Body of pancreas (tissue), 4 donors: ENCODE data around the gene RNF31. TPM values are rescaled to one million over a fixed set of nuclear protein-coding genes. Genes with fewer than 3 reads are reported as not detected.

Experiments
- ATAC-seq: fragments of 150-250 bp; one replicate; pipeline ENCODE4 v1.9.1; 2016
- DNase-seq, 4 donors: peaks; one replicate each; pipeline ENCODE4 v3.0.0-alpha.2; 2019
- H3K27ac ChIP-seq, 4 donors: fragments of 200-600 bp; sonication (generic); 1 replicate in 3 of 4; 2 replicates in 1 of 4; pipeline versions ENCODE4 v1.5.1 to v1.6.1; 2016 to 2019; ENCODE audit warnings: mild to moderate bottlenecking in 1 of 4, mixed read lengths in 1 of 4, moderate library complexity in 1 of 4
- H3K27me3 ChIP-seq, 2 donors: fragments of 200-600 bp; sonication (generic); one replicate each; pipeline ENCODE4 v1.6.0; 2016; ENCODE audit warnings: mild to moderate bottlenecking in 1 of 2
- H3K36me3 ChIP-seq, 2 donors: fragments of 200-600 bp; sonication (generic); replicated peaks in 1 of 2; 2 replicates each; pipeline ENCODE4 v1.5.1; 2016; ENCODE audit warnings: low read depth in 2 of 2; ENCODE audit not compliant: insufficient read depth in 1 of 2
- H3K4me1 ChIP-seq: fragments of 200-600 bp; sonication (generic); one replicate; pipeline ENCODE4 v1.6.0; 2016
- H3K4me3 ChIP-seq, 2 donors: fragments of 200-600 bp; sonication (generic); 1 replicate in 1 of 2; 2 replicates in 1 of 2; pipeline ENCODE4 v1.5.1; 2016 to 2019
- H3K9me3 ChIP-seq, 3 donors: fragments of 200-600 bp; sonication (generic); 1 replicate in 2 of 3; 2 replicates in 1 of 3; pipeline ENCODE4 v1.5.1; 2016
- POLR2A ChIP-seq, 3 donors: fragments of 450-650 bp; IDR thresholded peaks; one replicate each; pipeline ENCODE4 v1.6.1; 2016; ENCODE audit warnings: antibody characterized with exemption in 3 of 3, mild to moderate bottlenecking in 2 of 3
- WGBS, 2 donors: methylation state at CpG; one replicate each; pipeline ENCODE4 v1.1.5; 2017; 5-methylcytosine and 5-hydroxymethylcytosine counted together
- intact Hi-C: fragments of 100-400 bp; cut with DNase I; formaldehyde crosslinking; loops from one replicate; pipeline ENCODE4 v1.15.1; 2023
- microRNA-seq, 2 donors: library from miRNA; unstranded; fragments of <30 nt; microRNA quantifications; one replicate each; pipeline ENCODE4, GENCODE V29; 2016; ENCODE audit warnings: borderline number of aligned reads in 2 of 2, borderline replicate concordance in 2 of 2
- small RNA-seq: library from RNA; depleted of rRNA; stranded (forward); fragments of <200 nt; gene quantifications from one replicate; pipeline ENCODE3, GENCODE V24; 2016
- total RNA-seq, 2 donors: library from RNA; depleted of rRNA; stranded (reverse); fragments of >200 nt; gene quantifications; one replicate each; pipeline ENCODE4 v1.1.0, GENCODE V29; 2016
- TF ChIP-seq, protein P1 (sequence below), 7 experiments: fragments of 450-650 bp in 4 of 7; fragments of 200-600 bp in 3 of 7; sonication (generic) in 3 of 7; IDR thresholded peaks; one replicate each; pipeline ENCODE4 v1.5.1; 2016 to 2019; ENCODE audit warnings: antibody characterized with exemption in 7 of 7

Gene RNF31
- total RNA-seq, 2 donors from 2014 or later, result 38.1 to 83.1 TPM

DNA sequence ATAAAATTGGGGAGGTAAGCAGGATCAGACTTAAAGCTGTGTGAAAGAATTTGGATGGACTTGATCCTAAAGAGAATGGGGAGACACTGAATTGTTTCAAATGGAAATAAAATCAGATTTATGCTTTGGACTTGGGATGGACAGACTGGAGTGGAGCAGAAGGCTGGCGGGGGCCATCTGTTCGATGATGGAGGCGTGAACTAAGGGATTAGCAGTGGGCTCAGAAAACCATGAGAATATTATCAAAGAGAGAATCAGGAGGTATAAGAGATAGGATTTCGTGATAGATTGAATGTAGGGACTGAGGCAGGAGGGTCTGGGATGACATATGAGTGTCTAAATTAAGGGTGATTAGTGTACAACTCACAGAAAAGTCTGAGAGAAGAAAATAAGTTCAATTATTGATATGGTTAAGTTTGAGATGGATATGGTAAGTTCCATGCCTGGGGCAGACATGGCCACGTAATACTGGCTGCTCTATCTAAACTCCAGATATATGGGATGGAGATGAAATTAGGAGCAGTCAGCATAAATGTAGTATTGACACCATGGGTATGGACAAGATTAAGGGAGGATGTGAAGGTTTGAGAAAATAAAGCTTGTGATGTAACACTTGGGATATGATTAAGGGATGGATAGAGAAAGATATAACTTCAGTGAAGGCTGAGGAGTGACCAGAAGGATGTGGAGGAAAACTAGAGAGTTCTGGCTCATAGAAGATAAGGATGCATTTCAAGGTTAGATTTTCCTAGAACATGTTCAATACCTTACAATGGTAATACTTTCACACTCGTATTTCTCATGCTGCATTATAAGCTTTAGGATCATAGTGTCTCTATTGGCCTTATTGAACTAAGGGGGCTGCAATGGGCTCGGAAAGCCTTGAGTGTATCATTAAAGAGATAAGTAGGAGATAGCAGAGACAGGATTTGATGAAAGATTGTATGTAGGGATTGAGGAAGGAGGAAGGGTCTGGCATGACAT lies 57.2 kb downstream of the RNF31 start:
- no peak overlapping the region for H3K27ac ChIP-seq
- no peaks in the 10 kb centered on the region for H3K27me3 ChIP-seq
- H3K36me3 ChIP-seq, result peaks cover 6 to 19% of the 10 kb centered on the region in 2 donors
- 89 to 91% methylated on average over 7 of the region's 7 CpGs for WGBS, 2 donors
- H3K4me1 ChIP-seq, result peaks cover 5% of the 10 kb centered on the region
- peak in 1 of 4 donors; percentile 1 for DNase-seq
- no peak for ATAC-seq
- no peaks in the 10 kb centered on the region for H3K9me3 ChIP-seq
- H3K4me3 ChIP-seq, result no peak overlapping the region
- TF ChIP-seq POLR2A (IDR thresholded peaks at IDR 0.05), result no peak
- TF ChIP-seq, protein P1, sequence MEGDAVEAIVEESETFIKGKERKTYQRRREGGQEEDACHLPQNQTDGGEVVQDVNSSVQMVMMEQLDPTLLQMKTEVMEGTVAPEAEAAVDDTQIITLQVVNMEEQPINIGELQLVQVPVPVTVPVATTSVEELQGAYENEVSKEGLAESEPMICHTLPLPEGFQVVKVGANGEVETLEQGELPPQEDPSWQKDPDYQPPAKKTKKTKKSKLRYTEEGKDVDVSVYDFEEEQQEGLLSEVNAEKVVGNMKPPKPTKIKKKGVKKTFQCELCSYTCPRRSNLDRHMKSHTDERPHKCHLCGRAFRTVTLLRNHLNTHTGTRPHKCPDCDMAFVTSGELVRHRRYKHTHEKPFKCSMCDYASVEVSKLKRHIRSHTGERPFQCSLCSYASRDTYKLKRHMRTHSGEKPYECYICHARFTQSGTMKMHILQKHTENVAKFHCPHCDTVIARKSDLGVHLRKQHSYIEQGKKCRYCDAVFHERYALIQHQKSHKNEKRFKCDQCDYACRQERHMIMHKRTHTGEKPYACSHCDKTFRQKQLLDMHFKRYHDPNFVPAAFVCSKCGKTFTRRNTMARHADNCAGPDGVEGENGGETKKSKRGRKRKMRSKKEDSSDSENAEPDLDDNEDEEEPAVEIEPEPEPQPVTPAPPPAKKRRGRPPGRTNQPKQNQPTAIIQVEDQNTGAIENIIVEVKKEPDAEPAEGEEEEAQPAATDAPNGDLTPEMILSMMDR (IDR thresholded peaks at IDR 0.05), result no peak
- intact Hi-C loops, result no loop called here

DNA sequence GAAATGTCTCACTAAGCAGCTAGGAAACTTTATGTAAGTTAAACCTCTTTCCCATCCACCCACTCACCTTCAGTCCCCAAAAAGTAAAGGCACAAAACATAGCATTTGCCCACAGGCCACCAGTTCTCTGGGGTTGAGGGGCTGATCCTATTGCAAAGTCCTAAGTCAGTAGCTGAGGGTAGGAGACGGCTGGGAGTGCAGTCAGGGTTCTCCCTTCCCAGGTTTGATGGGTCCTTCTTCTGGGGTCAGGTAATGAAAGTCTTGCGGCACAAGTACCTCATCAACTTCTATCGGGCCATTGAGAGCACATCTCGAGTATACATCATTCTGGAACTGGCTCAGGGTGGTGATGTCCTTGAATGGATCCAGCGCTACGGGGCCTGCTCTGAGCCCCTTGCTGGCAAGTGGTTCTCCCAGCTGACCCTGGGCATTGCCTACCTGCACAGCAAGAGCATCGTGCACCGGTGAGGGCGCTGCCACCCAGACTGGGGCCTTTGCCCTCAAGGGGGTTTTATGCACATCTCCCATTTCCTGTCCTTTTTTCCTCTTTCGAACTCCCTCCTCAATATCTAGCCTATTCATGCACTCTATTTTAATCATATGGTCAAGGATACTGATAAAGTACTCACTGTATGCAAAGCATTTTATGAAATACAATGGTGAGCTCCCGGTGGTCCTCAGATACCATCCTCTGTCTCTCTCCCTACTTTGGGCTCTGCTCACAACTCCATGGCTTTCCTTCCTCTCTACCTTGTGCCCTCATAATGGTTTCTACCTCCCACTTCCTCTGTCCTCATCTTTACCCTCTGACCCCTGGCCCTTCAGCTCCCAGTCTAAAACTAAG lies 59.2 kb downstream of the RNF31 start:
- DNase-seq, result peak in 1 of 4 donors; percentile 10
- TF ChIP-seq, protein P1 (IDR thresholded peaks at IDR 0.05), result no peak
- no peak for TF ChIP-seq POLR2A (IDR thresholded peaks at IDR 0.05)
- Histone ChIP-seq H3K4me3 (no peak overlapping the region), H3K27ac (no peak overlapping the region), H3K27me3 (no peaks in the 10 kb centered on the region), H3K36me3 (peaks cover 6 to 22% of the 10 kb centered on the region in 2 donors), H3K9me3 (no peaks in the 10 kb centered on the region), H3K4me1 (peaks cover 4% of the 10 kb centered on the region)
- ATAC-seq, result no peak
- WGBS, 2 donors, result 86 to 89% methylated on average over 11 of the region's 11 CpGs
- intact Hi-C loops, result no loop called here

DNA sequence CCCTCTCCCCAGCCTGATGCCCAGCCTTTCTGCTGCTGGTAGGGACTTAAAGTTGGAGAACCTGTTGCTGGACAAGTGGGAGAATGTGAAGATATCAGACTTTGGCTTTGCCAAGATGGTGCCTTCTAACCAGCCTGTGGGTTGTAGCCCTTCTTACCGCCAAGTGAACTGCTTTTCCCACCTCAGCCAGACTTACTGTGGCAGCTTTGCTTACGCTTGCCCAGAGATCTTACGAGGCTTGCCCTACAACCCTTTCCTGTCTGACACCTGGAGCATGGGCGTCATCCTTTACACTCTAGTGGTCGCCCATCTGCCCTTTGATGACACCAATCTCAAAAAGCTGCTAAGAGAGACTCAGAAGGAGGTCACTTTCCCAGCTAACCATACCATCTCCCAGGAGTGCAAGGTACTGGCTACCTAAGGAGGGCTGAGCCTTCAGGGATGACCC lies 59.8 kb downstream of the RNF31 start:
- no peak overlapping the region for H3K4me3 ChIP-seq
- H3K27ac ChIP-seq, result no peak overlapping the region
- peaks cover 6 to 22% of the 10 kb centered on the region in 2 donors for H3K36me3 ChIP-seq
- H3K4me1 ChIP-seq, result peaks cover 9% of the 10 kb centered on the region
- DNase-seq (peak in 1 of 4 donors; percentile 7), ATAC-seq (no peak)
- WGBS, 2 donors, result 92 to 93% methylated on average over 5 of the region's 5 CpGs
- no peaks in the 10 kb centered on the region for H3K9me3 ChIP-seq
- intact Hi-C loops, result no loop called here
- no peaks in the 10 kb centered on the region for H3K27me3 ChIP-seq
- TF ChIP-seq POLR2A (IDR thresholded peaks at IDR 0.05), result no peak
- TF ChIP-seq, protein P1 (IDR thresholded peaks at IDR 0.05), result no peak

DNA sequence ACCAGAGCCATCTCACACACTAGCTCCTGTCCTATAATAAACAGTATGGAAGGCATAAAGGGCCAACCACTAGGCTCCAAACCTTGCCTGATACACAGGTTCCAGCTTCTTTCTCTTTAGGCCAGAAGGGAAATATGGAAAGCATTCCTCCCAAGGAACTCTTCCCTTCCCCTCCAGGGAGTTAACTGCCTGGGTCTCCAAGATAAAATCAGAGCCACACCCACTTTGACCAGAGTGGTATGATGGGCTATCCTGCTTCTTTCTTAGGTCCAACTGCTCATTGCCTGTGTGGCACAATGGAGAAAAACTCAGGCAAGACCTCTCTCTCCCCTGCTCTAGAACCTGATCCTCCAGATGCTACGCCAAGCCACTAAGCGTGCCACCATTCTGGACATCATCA lies 60.3 kb downstream of the RNF31 start:
- DNase-seq (peak in 1 of 4 donors; percentile 7), ATAC-seq (no peak)
- Histone ChIP-seq H3K36me3 (peaks cover 6 to 22% of the 10 kb centered on the region in 2 donors), H3K27ac (no peak overlapping the region), H3K9me3 (no peaks in the 10 kb centered on the region), H3K4me3 (no peak overlapping the region), H3K27me3 (no peaks in the 10 kb centered on the region), H3K4me1 (peaks cover 14% of the 10 kb centered on the region)
- intact Hi-C loops, result no loop called here
- TF ChIP-seq, protein P1 (IDR thresholded peaks at IDR 0.05), result no peak
- no peak for TF ChIP-seq POLR2A (IDR thresholded peaks at IDR 0.05)
- 100% methylated on average over 2 of the region's 2 CpGs for WGBS, 2 donors

Small RNA genes lying within 50 kb of the gene (microRNA-seq; reads per million reads assigned to microRNA genes)
- gene MIR7703, result 0 to 0.47 reads per million in 2 donors

Small RNA genes lying within 50 kb of the gene (small RNA-seq; reads per million reads assigned to genes)
- not detected for gene AL136295.4
- gene CHMP4A, result not detected
- not detected for gene IPO4
- gene IRF9, result not detected
- gene RNA5SP383, result 5.0 reads per million, percentile 87 among the genes with 10 or more reads in this experiment

Other genes starting within 250 kb of the RNF31 start
- 10 to 100 TPM; 18.4 to 45.5 TPM for gene DHRS4, start 193.7 kb upstream of the RNF31 start, total RNA-seq
- 10 to 100 TPM; 10.6 to 16.5 TPM for gene DHRS4L2, start 158.6 kb upstream of the RNF31 start, total RNA-seq
- under 1 TPM; 0.78 to 0.99 TPM for gene CARMIL3, start 95.5 kb upstream of the RNF31 start, total RNA-seq
- gene CPNE6, start 75.9 kb upstream of the RNF31 start, total RNA-seq, result not detected
- 10 to 100 TPM; 20.4 to 29.8 TPM for gene PCK2, start 53.2 kb upstream of the RNF31 start, total RNA-seq
- gene DCAF11, start 32.7 kb upstream of the RNF31 start, total RNA-seq, result 100 to 1,000 TPM in 1 of 2 donors, 10 to 100 TPM in 1; 77.1 to 128 TPM
- 1 to 10 TPM; 2.1 to 2.6 TPM for gene NRL, start 32.5 kb upstream of the RNF31 start, total RNA-seq
- 10 to 100 TPM in 1 of 2 donors, 1 to 10 TPM in 1; 6.3 to 12.2 TPM for gene FITM1, start 16.8 kb upstream of the RNF31 start, total RNA-seq
- gene PSME1, start 11.3 kb upstream of the RNF31 start, total RNA-seq, result 10 to 100 TPM; 78.4 to 93.7 TPM
- 10 to 100 TPM in 1 of 2 donors, 1 to 10 TPM in 1; 9.9 to 21.1 TPM for gene EMC9, start 5.9 kb upstream of the RNF31 start, total RNA-seq
- gene PSME2, start 888 bp upstream of the RNF31 start, total RNA-seq, result 10 to 100 TPM; 29.3 to 30.4 TPM
- gene IRF9, start 13.8 kb downstream of the RNF31 start, total RNA-seq, result 10 to 100 TPM; 12.5 to 21.5 TPM
- 1 to 10 TPM; 7.8 to 8.9 TPM for gene REC8, start 24.6 kb downstream of the RNF31 start, total RNA-seq
- gene IPO4, start 41.3 kb downstream of the RNF31 start, total RNA-seq, result 10 to 100 TPM; 30.4 to 73.5 TPM
- 10 to 100 TPM; 57.9 to 59.7 TPM for gene TM9SF1, start 47.9 kb downstream of the RNF31 start, total RNA-seq
- gene TSSK4, start 58.2 kb downstream of the RNF31 start, total RNA-seq, result under 1 TPM in 1 of 2 donors, not detected in 1; 0.26 TPM
- 10 to 100 TPM; 28.5 to 32.0 TPM for gene CHMP4A, start 66.0 kb downstream of the RNF31 start, total RNA-seq
- gene MDP1, start 68.6 kb downstream of the RNF31 start, total RNA-seq, result 10 to 100 TPM in 1 of 2 donors, 1 to 10 TPM in 1; 2.0 to 18.9 TPM
- 10 to 100 TPM; 28.7 to 77.6 TPM for gene NEDD8, start 84.9 kb downstream of the RNF31 start, total RNA-seq
- gene GMPR2, start 85.4 kb downstream of the RNF31 start, total RNA-seq, result 10 to 100 TPM; 30.9 to 41.9 TPM
- gene TINF2, start 95.1 kb downstream of the RNF31 start, total RNA-seq, result 10 to 100 TPM; 28.3 to 35.3 TPM
- 10 to 100 TPM in 1 of 2 donors, 1 to 10 TPM in 1; 2.9 to 13.8 TPM for gene TGM1, start 115.7 kb downstream of the RNF31 start, total RNA-seq
- gene RABGGTA, start 124.1 kb downstream of the RNF31 start, total RNA-seq, result 10 to 100 TPM; 18.4 to 90.0 TPM
- 10 to 100 TPM; 18.8 to 31.4 TPM for gene DHRS1, start 152.3 kb downstream of the RNF31 start, total RNA-seq
- gene NOP9, start 152.4 kb downstream of the RNF31 start, total RNA-seq, result 10 to 100 TPM; 10.6 to 12.2 TPM
- 10 to 100 TPM; 19.1 to 34.0 TPM for gene CIDEB, start 160.5 kb downstream of the RNF31 start, total RNA-seq
- 10 to 100 TPM; 10.9 to 31.3 TPM for gene LTB4R2, start 162.6 kb downstream of the RNF31 start, total RNA-seq
- gene LTB4R, start 164.0 kb downstream of the RNF31 start, total RNA-seq, result 1 to 10 TPM; 3.6 to 9.1 TPM
- 10 to 100 TPM; 10.6 to 14.8 TPM for gene ADCY4, start 187.6 kb downstream of the RNF31 start, total RNA-seq
- 1 to 10 TPM; 6.0 to 9.9 TPM for gene RIPK3, start 192.5 kb downstream of the RNF31 start, total RNA-seq
- gene NFATC4, start 220.7 kb downstream of the RNF31 start, total RNA-seq, result 10 to 100 TPM; 11.9 to 19.8 TPM